DND-41 (cell line): ENCODE data around the gene MTRFR.

Experiments
- ATAC-seq: fragments of 200-7000 bp; cut with Tn5 transposase; 3 replicates; pipeline ENCODE4 v1.9.1; 2021; ENCODE audit warnings: low read depth; ENCODE audit not compliant: insufficient read depth
- DNase-seq: peaks from one replicate; pipeline ENCODE4 v3.0.0-alpha.2; 2020
- H2AFZ ChIP-seq: 2 replicates; pipeline ENCODE4 v1.6.0; 2012; ENCODE audit warnings: low read depth, low read length
- H3K27ac ChIP-seq: 2 replicates; pipeline ENCODE4 v1.5.1; 2012; ENCODE audit warnings: low read length, inconsistent platforms
- H3K27me3 ChIP-seq: fragments of 200-600 bp; sonication (generic); 2 replicates; pipeline ENCODE4 v1.6.0; 2012; ENCODE audit warnings: low read length, mild to moderate bottlenecking, inconsistent platforms; ENCODE audit not compliant: insufficient read depth, poor library complexity
- H3K36me3 ChIP-seq: 2 replicates; pipeline ENCODE4 v1.5.1; 2012; ENCODE audit warnings: low read length, inconsistent platforms; ENCODE audit not compliant: insufficient read depth
- H3K4me1 ChIP-seq: 2 replicates; pipeline ENCODE4 v1.5.1; 2012; ENCODE audit warnings: mild to moderate bottlenecking, low read length; ENCODE audit not compliant: insufficient read depth
- H3K4me2 ChIP-seq: 2 replicates; pipeline ENCODE4 v1.6.0; 2012; ENCODE audit warnings: mild to moderate bottlenecking, moderate library complexity, low read length, inconsistent platforms; ENCODE audit not compliant: insufficient read depth
- H3K4me3 ChIP-seq, 2 experiments: fragments of 200-600 bp in 1 of 2; shearing (Covaris generic) in 1 of 2; 2 replicates each; pipeline ENCODE4 v1.5.1; 2012 to 2016; ENCODE audit warnings: inconsistent platforms in 2 of 2, low read length in 2 of 2, mild to moderate bottlenecking in 2 of 2, low read depth in 1 of 2, moderate library complexity in 1 of 2
- H3K79me2 ChIP-seq: 2 replicates; pipeline ENCODE4 v1.6.0; 2012; ENCODE audit warnings: low read length, inconsistent platforms; ENCODE audit not compliant: insufficient read depth
- H3K9ac ChIP-seq: 2 replicates; pipeline ENCODE4 v1.6.0; 2012; ENCODE audit warnings: low read depth, mild to moderate bottlenecking, inconsistent platforms, low read length, moderate library complexity
- H3K9me3 ChIP-seq: 2 replicates; pipeline ENCODE4 v1.5.1; 2012; ENCODE audit warnings: low read length, moderate library complexity, mild to moderate bottlenecking, inconsistent platforms; ENCODE audit not compliant: insufficient read depth, severe bottlenecking
- H4K20me1 ChIP-seq: 2 replicates; pipeline ENCODE4 v1.6.0; 2012; ENCODE audit warnings: low read length; ENCODE audit not compliant: insufficient read depth
- EZH2 ChIP-seq: IDR thresholded peaks from 3 replicates; pipeline ENCODE4 v1.6.1; 2012; ENCODE audit warnings: borderline replicate concordance, low read depth, mild to moderate bottlenecking, moderate library complexity, low read length, inconsistent platforms; ENCODE audit not compliant: severe bottlenecking
- TF ChIP-seq, protein P1 (sequence below): IDR thresholded peaks from 2 replicates; pipeline ENCODE4 v1.5.1; 2012; ENCODE audit warnings: borderline replicate concordance, low read length, moderate library complexity, mild to moderate bottlenecking; ENCODE audit not compliant: poor library complexity, severe bottlenecking; ENCODE audit errors: extremely low read depth

MTRFR gene

DNA sequence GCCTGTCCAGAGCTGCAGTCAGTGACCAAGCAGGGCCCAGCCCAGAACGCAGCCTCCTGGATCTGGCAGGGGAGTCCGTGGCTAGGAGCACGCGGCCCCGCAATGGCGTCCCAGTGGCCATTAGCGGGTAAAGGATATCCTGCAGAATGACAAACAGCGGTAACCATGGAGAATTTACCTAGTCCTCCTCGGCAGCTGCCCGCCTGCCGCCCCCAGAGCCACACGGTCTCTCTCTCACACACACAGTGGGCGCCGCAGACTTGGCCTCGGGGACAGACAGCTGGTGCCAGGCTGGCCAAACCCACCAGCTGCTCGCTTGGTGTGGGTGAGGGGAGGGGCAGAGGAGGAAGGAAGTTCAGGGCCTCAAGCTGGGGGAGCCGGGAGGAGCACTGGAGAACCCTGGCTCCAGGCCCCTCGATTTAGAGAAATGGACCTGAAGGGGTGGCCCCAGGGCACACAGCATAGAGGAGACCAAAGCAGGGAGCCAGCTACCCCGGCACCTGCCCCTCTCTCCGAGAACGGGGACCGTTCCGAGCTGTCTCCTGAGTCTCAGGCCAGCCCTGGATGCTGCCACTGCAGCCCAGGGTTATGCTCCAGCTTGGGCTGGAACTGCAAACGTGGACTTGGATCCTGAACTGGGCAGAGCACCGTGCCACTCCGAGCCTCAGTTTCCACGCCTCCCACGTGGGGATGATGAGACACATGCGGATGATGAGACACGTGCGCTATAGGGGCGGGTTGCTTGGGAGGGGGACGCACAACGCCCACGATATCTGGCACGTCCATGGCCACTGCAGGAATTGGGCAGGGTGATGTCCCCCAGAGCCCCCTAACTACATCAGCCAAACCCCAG, 35.0 kb downstream of the MTRFR start:
- Histone ChIP-seq H3K9me3 (no peaks in the 10 kb centered on the region), H3K79me2 (peaks cover 49% of the 10 kb centered on the region), H3K36me3 (peaks cover 43% of the 10 kb centered on the region), H3K27me3 (no peaks in the 10 kb centered on the region), H3K4me1 (peaks cover 30% of the 10 kb centered on the region), H3K27ac (no peak overlapping the region), H2AFZ (no peak overlapping the region), H4K20me1 (peaks cover 14% of the 10 kb centered on the region; the same call in 1 of the 2 replicates), H3K4me2 (0 out of 2 replicates have a peak overlapping the region, but pooled peaks have one; percentile 4), H3K4me3 (no peak overlapping the region), H3K9ac (no peak overlapping the region)
- TF ChIP-seq, protein P1, sequence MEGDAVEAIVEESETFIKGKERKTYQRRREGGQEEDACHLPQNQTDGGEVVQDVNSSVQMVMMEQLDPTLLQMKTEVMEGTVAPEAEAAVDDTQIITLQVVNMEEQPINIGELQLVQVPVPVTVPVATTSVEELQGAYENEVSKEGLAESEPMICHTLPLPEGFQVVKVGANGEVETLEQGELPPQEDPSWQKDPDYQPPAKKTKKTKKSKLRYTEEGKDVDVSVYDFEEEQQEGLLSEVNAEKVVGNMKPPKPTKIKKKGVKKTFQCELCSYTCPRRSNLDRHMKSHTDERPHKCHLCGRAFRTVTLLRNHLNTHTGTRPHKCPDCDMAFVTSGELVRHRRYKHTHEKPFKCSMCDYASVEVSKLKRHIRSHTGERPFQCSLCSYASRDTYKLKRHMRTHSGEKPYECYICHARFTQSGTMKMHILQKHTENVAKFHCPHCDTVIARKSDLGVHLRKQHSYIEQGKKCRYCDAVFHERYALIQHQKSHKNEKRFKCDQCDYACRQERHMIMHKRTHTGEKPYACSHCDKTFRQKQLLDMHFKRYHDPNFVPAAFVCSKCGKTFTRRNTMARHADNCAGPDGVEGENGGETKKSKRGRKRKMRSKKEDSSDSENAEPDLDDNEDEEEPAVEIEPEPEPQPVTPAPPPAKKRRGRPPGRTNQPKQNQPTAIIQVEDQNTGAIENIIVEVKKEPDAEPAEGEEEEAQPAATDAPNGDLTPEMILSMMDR: no peak
- no peak for TF ChIP-seq EZH2
- ATAC-seq: no peak
- DNase-seq: no peak

DNA sequence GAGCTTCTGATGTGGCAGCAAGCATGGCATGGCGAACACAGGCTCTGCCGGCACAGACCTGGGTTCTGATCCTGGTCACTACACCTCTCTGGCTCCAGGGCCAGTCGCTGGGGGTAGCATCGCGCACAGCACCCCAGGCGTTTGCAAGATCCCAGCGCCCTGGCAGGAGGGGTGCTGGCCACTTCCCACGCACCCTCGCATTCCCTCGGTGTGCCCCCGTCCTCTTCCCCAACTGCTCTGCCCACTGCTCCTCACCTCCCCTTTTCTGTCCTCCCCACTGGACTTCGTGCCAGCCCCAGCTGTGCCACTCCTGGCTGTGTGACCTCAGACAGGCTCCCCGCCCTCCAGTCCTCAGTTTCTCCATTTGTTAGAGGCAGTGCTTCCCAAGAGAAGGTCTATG, 35.6 kb downstream of the MTRFR start:
- Histone ChIP-seq H3K27ac (no peak overlapping the region), H3K79me2 (peaks cover 47% of the 10 kb centered on the region)

DNA sequence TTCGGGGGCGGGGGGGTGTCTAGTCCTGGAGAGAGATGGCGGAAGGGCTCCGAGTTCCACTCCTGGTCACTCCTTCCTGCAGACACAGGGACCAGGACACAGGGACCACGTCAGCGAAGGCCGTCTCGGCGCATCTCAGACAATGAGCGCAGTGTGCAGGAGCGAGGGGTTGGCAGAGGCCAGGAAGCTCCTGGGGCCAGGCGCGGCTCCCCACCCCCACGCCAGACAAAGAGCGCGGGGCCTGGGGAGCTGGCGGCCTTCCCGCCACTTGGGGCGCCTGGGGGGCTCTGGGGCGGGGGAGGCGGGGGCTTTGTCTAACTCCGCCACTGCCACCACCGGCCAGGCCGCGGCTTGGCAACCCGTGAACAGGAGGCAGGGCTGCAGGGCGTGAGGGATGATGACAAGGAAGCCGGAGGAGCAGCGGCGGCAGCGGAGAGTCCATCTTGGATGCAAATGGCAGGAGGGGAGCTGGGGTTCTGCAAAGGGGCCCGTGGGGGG, 36.2 kb downstream of the MTRFR start:
- H3K79me2 ChIP-seq: peaks cover 47% of the 10 kb centered on the region
- TF ChIP-seq, protein P1: no peak
- TF ChIP-seq EZH2: no peak
- DNase-seq (no peak), ATAC-seq (no peak)
- no peak overlapping the region for H3K27ac ChIP-seq
- H3K36me3 ChIP-seq: peaks cover 35% of the 10 kb centered on the region
- H2AFZ ChIP-seq: no peak overlapping the region
- H3K27me3 ChIP-seq: no peaks in the 10 kb centered on the region
- no peaks in the 10 kb centered on the region for H3K9me3 ChIP-seq
- H3K4me2 ChIP-seq: peak overlapping the region; percentile 3; the same call in 1 of the 2 replicates
- peaks cover 30% of the 10 kb centered on the region for H3K4me1 ChIP-seq
- no peak overlapping the region for H3K4me3 ChIP-seq
- peaks cover 14% of the 10 kb centered on the region; the same call in 1 of the 2 replicates for H4K20me1 ChIP-seq
- H3K9ac ChIP-seq: no peak overlapping the region; the same call in 1 of the 2 replicates

More for the DNA sequence above, 35.6 kb downstream of the MTRFR start:
- Histone ChIP-seq H4K20me1 (peaks cover 14% of the 10 kb centered on the region; the same call in 1 of the 2 replicates), H2AFZ (no peak overlapping the region), H3K9me3 (no peaks in the 10 kb centered on the region), H3K4me1 (peaks cover 30% of the 10 kb centered on the region), H3K4me3 (no peak overlapping the region), H3K4me2 (peak overlapping the region; percentile 3; the same call in 1 of the 2 replicates), H3K27me3 (no peaks in the 10 kb centered on the region), H3K9ac (no peak overlapping the region), H3K36me3 (peaks cover 36% of the 10 kb centered on the region)
- no peak for ATAC-seq
- DNase-seq: no peak
- TF ChIP-seq EZH2: no peak
- TF ChIP-seq, protein P1: no peak
